Tibial nerve (tissue), 4 donors: Measurements from ENCODE around the gene PWWP2B.

Experiments
- EP300 ChIP-seq, 2 donors: sonication (generic); formaldehyde crosslinking; IDR thresholded peaks; one replicate each; pipeline ENCODE4 v1.6.1; 2017; ENCODE audit warnings: antibody characterized with exemption in 2 of 2, mild to moderate bottlenecking in 1 of 2
- POLR2A ChIP-seq, 2 donors: fragments of 450-650 bp; IDR thresholded peaks; one replicate each; pipeline ENCODE4 v1.6.1; 2017; ENCODE audit warnings: antibody characterized with exemption in 2 of 2, mild to moderate bottlenecking in 2 of 2, moderate library complexity in 2 of 2
- TF ChIP-seq, protein P1 (sequence below), 5 experiments: fragments of 200-600 bp in 3 of 5; fragments of 450-650 bp in 2 of 5; sonication (generic) in 3 of 5; IDR thresholded peaks; one replicate each; pipeline ENCODE4 v1.5.1; 2016 to 2019; ENCODE audit warnings: antibody characterized with exemption in 5 of 5, mild to moderate bottlenecking in 3 of 5, moderate library complexity in 2 of 5

DNA sequence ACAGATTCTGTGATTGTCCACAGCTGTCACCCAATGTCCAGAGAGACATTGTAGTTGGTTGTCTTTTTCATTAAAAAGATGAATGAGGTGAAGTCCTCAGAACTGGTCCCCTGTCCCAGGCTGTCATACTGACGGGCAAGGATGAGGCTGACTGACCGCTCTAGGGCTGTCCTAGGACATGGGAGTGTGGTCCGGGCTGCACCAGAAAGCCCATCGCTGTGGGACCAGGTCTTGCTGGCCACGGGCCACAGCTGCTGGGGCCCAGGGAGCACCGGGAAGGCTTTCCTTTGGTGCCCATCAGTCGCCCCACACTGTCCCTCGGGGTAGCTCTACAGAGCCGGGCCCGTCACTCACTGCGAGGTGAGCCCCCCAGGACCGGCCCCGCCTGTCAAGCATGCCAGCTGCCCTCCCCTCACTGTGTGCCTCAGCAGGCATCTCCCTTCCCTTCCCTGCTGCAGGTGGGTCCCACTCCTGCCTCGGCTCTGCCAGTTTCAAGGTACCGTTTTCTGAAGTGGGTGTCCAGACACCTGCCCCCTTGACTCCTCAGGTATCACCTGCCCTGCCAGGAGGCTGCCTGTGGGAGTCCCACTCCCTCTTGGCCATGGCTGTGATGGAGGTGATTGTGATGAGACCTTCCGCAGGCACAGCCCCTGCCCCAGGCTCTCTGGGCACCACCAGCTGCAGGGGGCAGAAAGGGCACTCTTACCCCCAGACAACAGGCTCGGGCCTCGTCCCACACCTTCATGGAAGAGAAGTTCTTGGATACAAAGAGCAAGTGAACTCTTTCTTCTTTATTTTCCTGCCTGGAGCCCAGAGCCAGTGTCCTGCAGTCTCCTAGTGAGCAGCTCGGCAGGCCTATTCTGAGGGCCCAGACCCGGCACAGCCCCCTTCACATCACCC, 43.3 kb upstream of the PWWP2B start:
- TF ChIP-seq, protein P1, sequence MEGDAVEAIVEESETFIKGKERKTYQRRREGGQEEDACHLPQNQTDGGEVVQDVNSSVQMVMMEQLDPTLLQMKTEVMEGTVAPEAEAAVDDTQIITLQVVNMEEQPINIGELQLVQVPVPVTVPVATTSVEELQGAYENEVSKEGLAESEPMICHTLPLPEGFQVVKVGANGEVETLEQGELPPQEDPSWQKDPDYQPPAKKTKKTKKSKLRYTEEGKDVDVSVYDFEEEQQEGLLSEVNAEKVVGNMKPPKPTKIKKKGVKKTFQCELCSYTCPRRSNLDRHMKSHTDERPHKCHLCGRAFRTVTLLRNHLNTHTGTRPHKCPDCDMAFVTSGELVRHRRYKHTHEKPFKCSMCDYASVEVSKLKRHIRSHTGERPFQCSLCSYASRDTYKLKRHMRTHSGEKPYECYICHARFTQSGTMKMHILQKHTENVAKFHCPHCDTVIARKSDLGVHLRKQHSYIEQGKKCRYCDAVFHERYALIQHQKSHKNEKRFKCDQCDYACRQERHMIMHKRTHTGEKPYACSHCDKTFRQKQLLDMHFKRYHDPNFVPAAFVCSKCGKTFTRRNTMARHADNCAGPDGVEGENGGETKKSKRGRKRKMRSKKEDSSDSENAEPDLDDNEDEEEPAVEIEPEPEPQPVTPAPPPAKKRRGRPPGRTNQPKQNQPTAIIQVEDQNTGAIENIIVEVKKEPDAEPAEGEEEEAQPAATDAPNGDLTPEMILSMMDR (IDR thresholded peaks at IDR 0.05): no peak
- TF ChIP-seq POLR2A (IDR thresholded peaks at IDR 0.05) (no peak), EP300 (IDR thresholded peaks at IDR 0.05) (no peak)
